ENCODE results near the gene SGK1. TPM values are rescaled to one million over a fixed set of nuclear protein-coding genes. Genes with fewer than 3 reads are reported as not detected.
"Not testable (repeated sequence)": the region's sequence is repeated elsewhere in the genome, so short reads cannot be mapped to it uniquely, and the experiment has no call there.

Gene SGK1
- total RNA-seq, 1 donor from 2014 or later = 79.2 TPM

DNA sequence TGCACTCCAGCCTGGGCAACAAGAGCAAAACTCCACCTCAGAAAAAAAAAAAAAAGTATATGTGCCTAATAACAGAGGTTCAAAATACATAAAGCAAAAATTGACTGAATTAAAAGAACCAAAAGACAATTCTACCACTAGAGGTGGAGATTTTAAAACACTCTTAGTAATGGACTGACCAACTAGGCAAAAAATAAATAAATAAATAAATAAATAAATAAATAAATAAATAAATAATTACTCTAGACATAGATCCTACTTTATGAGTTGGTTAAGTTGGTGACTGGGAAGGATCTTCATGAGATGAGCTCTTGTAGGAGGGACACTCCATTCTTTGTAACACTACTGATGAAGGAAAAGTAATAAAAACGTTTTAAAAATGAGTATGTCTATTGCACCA, 113.9 kb downstream of the SGK1 start:
- no peak for DNase-seq (ENCODE audit: low spot score)
- intact Hi-C loops (cut with DNase I) = no loop called here

DNA sequence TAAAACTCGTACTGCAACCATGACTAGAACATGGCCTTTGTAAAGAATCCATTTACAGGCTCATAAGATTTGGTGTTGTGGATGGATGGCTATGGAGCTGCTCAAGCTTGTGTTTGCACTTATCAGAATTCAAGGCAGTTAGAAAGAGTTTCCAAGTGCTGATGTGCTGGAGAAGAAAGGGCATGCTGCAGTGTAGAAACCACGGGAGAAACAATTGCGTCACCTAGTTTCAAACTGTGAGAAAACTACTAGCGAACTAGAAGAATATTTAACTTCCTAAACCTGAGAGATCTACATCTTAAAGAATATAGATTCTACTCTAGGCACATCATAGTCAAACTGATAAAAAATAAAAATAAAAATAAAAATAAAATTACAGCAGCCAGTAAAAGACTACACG, 116.2 kb downstream of the SGK1 start:
- DNase-seq (ENCODE audit: low spot score) = no peak
- intact Hi-C loops (cut with DNase I) = no loop called here

DNA sequence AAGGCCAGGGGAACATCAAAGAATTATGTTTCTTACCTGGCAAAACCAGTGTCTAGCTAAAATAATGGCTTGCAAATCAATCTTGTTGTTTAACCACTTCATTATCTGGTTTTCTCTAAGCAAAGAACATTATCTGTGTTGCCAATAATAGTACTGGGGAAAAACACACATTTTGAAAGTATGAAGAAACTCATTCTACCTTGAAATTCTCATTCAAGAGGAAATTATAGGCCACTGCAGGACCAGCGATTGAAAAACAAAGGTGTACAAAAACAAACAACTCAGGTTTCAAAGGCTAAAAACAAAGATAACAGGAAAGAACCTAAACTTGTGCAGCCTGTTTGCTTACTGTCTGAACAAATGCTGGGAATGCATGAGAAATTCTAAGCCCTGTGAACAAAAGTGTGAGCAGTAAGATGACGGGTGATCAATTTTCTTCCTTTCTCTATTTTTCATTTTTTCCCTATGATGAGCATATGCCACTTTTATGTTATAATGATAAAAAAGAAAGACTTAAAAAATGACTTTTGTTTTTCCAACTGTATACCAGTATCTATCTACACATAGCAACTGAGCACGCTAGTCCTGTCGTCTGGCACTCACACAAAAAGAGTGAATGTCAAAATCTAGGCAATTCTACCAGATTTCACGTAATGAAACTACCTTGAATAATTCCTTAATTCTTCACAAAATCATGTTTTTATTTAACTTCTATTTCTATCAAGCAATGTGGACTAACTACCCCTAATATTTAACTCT, 117.9 kb downstream of the SGK1 start:
- DNase-seq (ENCODE audit: low spot score) = no peak
- intact Hi-C loops (cut with DNase I) = no loop called here

DNA sequence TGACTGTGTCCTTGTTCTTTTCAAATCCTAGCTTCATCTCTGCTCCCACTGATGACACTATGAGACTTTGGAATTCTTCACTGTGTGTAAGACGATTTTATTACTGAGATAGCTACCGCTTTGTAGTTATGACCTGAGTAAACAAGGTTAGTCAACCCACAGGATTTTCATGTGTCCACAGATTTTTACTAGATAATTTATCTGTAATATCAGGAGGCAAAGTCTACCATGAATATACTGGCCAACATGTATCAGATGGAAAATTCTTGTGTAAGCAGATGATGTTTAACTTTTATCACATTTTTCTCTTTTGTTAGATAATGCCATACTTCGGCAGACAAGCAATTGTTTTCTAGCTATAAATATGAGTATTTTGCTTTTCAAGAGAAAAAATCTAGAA, 119.8 kb downstream of the SGK1 start:
- DNase-seq (ENCODE audit: low spot score) = no peak
- intact Hi-C loops (cut with DNase I) = no loop called here

DNA sequence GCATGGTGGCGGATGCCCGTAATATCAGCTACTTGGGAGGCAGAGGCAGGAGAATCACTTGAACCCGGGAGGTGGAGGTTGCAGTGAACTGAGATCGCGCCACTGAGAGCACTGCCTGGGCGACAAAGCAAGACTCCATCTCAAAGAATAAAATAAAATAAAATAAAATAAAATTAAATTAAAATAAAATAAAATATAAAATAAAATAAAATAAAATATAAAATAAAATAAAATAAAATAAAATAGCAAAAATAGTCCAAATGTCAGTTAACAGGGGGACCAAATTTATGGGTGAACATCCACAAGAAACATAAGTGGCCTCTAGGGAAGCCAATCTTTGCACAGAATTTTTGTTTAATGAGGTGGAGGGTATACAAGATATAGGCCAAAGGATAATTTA, 120.2 kb downstream of the SGK1 start:
- DNase-seq (ENCODE audit: low spot score); intact Hi-C loops (cut with DNase I): not testable (repeated sequence)

DNA sequence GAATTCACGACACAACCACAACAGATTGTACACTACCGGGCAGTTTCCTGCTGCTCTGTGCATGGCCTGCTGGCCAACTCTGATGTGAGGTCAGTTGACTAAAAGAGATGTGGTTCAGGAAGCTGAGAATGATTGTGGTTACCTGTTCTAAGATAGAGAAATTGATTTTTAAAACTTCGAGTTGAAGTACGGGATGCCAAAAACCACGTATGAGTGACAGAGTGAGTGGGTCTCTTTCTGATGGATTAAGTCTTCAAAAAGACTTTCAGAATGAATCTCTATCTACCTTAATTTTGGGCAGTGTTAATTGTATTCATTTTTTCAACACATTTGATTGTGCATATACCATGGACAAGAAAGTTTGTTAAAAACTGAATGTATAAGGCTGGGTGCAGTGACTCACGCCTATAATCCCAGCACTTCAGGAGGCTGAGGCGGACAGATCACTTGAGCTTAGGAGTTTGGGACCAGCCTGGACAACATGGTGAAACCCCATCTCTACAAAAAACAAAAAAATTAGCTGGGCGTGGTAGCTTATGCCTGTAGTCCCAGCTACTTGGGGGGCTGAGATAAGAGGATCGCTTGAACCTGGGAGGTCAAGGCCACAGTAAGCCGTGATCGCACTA, 121.2 kb downstream of the SGK1 start:
- no peak for DNase-seq (ENCODE audit: low spot score)
- intact Hi-C loops (cut with DNase I) = no loop called here

DNA sequence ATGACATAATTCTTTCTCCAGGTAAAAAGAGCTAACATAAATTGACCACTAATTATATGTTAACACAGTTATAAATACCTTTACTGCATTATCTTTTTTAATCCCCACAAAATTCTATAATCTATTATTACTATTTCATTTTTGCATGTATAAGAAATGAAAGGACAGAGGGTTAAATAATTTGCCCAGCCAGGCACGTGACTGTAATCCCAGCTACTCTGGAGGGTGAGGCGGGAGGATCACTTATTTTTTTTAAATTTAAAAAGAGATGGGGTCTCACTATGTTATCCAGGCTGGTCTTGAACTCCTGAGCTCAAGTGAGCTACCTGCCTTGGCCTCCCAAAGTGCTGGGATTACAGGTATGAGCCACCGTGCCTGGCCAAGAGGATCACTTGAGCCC, 121.9 kb downstream of the SGK1 start:
- DNase-seq (ENCODE audit: low spot score) = no peak
- intact Hi-C loops (cut with DNase I) = no loop called here

DNA sequence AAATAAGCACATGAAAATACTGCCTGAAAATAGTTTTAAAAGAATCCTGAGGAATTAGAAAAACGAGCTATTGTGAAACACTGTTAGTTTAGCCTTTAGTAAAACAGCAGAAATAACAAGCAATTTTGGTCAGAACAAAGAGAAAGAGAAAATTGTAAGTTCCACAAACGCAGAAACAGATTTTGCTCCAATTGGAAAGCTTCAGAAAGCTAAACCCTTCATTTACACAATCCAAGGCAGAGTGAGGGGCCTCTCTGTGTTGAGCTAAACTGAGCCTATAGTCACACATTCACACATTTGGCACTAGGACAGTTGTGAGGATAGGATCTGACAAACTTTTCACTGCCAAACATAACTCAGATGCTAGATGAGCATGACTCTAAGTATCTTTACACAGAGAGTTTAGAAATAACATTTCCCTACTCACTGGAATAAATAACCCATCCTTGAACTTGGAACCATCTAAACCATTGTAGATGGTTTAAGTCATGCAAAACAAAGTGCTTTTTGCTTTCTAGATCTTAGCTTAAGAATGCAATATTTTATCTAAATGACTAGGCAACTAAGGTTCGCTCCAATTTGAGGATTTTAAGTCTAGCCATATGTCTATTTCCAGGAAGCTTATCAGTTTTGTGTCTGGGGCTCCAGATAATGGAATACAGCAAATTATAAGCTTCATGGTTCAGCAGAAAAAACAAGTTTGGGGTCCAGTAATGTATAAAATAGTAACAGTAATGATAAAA, 122.6 kb downstream of the SGK1 start:
- intact Hi-C loops (cut with DNase I) = no loop called here
- DNase-seq (ENCODE audit: low spot score) = no peak

DNA sequence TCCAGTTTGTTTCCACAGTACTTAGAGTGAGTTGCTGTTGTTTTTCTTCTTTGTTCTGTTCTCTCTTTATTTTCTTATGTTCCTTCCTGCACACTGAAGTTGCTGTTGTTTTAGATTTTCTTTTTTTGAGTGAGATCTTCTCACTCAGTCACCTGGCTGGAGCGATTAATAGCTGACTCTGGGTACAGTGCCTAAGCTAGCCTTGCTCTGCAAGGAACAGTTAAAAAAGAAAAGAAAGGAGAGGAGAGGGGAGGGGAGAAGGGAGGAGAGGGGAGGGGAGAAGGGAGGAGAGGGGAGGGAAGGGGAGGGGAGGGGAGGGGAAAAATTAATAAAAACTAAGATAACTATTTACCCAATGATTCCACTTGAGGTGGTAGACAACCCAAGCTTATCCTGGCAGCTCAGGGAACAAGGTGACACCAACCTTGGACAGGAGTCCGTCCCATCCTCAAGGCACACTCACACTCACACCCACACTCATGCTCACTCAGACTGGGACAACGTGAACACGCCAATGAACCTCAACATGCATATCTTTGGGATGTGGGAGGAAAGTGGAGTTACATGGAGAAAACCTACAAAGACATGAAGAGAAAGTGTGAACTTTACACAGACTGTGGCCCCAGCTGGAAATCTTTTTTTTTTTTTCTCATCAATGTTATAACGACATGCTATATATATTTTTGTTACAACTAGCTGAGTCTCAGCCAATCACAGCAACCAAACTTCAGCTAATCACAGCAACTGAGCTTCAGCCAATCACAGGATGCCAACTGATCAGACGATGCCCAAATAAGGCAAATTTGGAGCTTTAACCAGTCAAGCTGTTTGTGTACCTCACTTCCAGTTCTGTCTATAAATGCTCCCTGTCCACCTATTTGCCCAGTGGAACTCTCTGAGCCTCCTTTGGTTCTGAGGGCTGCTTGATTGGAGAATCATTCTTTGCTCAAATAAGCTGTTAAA, 124.1 kb downstream of the SGK1 start:
- intact Hi-C loops (cut with DNase I) = no loop called here

DNA sequence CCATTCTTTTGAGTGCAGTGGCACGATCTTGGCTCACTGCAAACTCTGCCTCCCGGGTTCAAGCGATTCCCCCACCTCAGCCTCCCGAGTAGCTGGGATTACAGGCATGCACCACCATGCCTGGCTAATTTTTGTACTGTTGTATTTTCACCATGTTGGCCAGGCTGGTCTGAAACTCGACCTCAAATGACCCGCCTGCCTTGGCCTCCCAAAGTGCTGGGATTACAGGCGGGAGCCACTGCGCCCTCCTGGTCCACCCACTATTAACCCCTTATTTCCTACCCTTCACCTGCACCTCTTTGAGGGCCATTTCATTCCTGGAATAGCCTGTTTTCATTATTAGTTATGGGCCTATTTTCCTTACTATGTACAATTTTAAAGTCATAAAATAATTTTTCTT, 125.3 kb downstream of the SGK1 start:
- intact Hi-C loops (cut with DNase I) = not testable (repeated sequence)

More for the DNA sequence above, 124.1 kb downstream of the SGK1 start:
- no peak for DNase-seq (ENCODE audit: low spot score)

DNA sequence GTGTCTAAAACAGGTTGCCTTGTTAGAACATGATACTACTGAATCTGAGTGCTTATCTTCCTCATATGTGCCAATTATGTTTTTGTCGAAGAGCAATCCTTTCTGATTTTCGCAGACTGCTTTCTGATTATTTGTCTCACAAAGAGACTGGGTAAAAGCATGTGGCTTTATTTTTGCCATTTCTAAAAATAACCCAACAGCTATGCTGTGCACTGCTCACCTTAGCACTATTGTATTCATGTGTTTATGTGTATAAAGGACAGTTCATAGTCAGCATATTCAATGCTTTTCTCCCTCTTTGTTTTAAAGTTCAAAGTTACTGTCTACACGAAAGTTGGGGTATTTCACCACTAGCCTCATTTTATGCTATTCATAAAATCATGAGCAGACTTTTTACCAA, 127.0 kb downstream of the SGK1 start:
- no peak for DNase-seq (ENCODE audit: low spot score)
- intact Hi-C loops (cut with DNase I) = no loop called here

More for the DNA sequence above, 125.3 kb downstream of the SGK1 start:
- DNase-seq (ENCODE audit: low spot score) = not testable (repeated sequence)

DNA sequence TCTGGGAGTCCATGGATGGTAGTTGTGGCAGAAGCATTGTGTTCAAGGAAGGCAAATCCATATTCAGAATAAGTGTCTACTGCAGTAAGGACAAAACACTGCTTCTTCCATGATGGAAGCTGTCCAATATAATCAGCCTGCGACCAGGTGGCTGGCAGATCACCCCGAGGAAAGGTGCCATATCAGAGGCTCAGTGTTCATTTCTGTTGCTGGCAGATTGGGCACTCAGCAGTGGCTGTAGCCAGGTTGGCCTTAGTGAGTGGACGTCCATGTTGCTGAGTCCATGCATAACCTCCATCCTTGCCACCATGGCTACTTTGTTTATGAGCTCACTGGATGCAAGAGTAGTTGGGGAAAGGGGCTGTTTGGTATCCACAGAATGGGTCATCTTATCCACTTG, 130.2 kb downstream of the SGK1 start:
- no peak for DNase-seq (ENCODE audit: low spot score)
- intact Hi-C loops (cut with DNase I) = no loop called here

DNA sequence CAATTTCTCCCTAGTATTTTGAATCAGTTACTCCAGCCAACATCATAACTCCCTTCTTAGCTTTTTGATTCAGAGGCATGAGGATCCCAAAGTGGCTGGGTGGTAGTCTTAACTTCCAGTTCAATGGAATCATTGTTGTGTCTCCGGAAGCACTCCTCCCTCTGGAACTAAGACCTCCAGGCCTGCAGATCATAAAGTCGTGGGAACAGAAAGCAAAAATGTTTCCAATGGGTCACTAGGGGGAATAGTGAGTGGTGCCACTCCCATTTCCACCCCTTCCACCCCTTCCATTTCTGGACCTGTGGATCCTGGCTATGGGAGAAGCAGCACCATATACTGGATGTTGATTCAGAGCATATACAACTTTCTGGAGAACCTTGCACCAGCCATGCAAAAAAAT, 130.8 kb downstream of the SGK1 start:
- intact Hi-C loops (cut with DNase I) = no loop called here
- DNase-seq (ENCODE audit: low spot score) = no peak

DNA sequence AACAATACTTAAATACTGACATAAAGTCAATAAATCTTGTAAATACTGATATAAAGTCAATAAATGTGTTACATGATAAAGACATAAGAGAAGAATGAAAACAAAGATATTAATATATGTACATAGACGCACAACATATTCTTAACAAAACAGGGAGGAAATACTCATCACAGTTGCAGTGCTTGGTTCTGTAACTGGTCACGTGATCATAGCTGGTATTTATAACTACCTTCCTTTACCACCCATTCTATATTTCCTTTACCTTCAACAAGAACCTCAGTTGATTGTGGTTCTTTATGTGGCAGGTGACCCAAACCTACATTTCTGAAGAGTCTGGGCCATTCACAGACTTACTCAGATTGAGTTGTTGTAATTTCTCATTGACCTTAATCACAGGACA, 131.6 kb downstream of the SGK1 start:
- intact Hi-C loops (cut with DNase I) = no loop called here

DNA sequence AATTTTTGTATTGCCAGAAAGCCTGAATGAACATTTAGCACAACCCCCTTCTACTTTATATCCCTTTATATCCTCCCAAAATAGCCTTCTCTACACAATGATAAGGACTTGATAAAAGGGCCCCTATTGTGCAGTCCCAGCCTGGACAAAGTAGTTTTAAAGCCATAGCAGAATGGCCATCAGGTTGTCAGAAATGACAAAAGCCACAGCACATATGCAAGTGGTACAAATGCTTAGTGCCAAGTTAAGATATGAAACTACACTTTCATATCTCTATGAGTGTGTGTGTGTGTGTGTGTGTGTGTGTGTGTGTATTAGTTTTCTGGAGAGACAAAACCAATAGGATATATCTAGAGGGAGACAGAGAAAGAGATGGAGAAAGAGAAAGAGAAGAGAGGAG, 132.6 kb downstream of the SGK1 start:
- intact Hi-C loops (cut with DNase I) = no loop called here
- DNase-seq (ENCODE audit: low spot score) = no peak

More for the DNA sequence above, 131.6 kb downstream of the SGK1 start:
- no peak for DNase-seq (ENCODE audit: low spot score)

DNA sequence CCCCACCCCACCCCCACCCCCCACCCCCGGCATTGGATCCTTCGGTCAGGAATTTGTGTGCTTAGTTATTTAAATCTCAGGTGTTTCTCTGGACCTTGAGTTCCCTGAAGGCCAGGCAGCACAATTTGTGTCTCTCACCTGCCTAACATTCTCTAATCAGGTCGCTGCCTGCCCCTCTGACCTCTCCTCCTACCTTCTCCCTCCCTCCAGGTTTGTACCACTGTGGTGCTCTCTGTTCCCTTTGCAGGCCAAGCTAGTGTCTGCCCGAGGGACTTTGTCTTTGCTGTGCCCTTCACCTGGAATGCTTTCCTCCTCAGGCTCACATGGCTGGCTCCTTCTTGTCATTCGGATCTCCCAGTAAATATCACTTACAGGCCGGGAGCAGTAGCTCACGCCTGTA, 134.1 kb downstream of the SGK1 start:
- intact Hi-C loops (cut with DNase I) = no loop called here
- DNase-seq (ENCODE audit: low spot score) = no peak

DNA sequence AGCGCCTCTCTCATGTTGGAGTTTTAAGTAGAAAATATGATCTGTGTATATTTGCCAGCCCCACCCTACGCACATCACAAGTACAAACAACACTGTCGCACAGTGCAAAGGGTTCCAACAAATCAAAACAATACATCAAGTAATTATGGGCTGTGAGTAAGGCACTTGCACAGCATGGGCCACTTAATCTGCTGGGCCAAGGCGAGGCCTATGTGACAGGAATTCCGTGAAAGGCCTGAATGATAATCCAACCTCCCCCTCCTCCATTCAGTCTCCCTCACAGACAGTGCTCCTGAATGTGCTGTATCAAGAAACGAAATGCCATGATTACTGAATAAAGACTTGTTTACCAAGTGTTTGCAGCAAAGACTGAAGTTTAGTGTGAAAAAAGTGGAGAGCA, 135.4 kb downstream of the SGK1 start:
- intact Hi-C loops (cut with DNase I) = no loop called here
- DNase-seq (ENCODE audit: low spot score) = no peak

DNA sequence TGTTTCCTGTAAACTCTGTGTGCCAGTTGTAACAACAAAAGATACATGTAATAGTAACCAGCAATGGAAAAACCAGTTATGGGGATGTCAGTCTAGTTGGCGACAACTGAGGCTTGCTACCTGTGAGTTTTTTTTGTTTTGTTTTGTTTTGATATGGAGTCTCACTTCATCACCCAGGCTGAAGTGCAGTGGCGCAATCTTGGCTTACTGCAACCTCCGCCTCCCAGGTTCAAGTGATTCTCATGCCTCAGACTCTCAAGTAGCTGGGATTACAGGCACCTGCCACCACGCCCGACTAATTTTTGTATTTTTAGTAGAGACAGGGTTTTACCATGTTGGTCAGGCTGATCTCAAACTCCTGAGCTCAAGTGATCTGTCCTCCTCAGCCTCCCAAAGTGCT, 136.2 kb downstream of the SGK1 start:
- intact Hi-C loops (cut with DNase I) = not testable (repeated sequence)

DNA sequence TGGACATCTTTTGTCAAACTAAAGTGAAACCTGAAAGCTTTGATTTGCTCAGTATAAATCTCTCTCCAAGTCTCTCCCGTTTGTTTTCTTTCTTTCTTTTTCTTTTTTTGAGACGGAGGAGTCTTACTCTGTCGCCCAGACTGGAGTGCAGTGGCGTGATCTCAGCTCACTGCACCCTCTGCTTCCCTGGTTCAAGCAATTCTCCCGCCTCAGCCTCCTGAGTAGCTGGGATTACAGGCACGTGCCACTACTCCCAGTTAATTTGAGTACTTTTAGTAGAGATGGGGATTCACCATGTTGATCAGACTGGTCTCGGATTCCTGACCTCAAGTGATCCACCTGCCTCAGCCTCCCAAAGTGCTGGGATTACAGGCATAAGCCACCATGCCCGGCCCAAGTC, 136.7 kb downstream of the SGK1 start:
- DNase-seq (ENCODE audit: low spot score); intact Hi-C loops (cut with DNase I): not testable (repeated sequence)

More for the DNA sequence above, 136.2 kb downstream of the SGK1 start:
- DNase-seq (ENCODE audit: low spot score) = not testable (repeated sequence)

DNA sequence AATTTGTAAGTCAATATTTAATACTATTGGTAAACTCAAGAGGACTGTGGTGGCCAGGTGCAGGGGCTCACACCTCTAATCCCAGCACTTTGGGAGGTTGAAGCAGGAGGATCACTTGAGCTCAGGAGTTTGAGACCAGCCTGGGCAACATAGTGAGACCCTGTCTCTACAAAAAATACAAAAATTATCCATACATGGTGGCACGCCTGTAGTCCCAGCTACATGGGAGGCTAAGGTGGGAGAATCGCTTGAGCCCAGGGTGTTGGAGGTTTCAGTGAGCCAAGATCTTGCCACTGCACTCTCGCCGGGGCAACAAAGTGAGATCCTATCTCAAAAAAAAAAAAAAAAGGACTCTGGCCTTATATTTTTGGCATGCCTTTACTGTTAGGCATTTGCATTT, 137.4 kb downstream of the SGK1 start:
- DNase-seq (ENCODE audit: low spot score); intact Hi-C loops (cut with DNase I): not testable (repeated sequence)

Data from cardiac septum (tissue), 1 donor.